HG03135 (cell line): ENCODE results near the gene ARG1.

Experiments used
- ATAC-seq: cut with Tn5 transposase; IDR thresholded peaks from one replicate; pipeline ENCODE4 v1.9.1; 2021; ENCODE audit warnings: mild to moderate bottlenecking, moderate library complexity; ENCODE audit not compliant: unreplicated experiment

The ARG1 gene

DNA sequence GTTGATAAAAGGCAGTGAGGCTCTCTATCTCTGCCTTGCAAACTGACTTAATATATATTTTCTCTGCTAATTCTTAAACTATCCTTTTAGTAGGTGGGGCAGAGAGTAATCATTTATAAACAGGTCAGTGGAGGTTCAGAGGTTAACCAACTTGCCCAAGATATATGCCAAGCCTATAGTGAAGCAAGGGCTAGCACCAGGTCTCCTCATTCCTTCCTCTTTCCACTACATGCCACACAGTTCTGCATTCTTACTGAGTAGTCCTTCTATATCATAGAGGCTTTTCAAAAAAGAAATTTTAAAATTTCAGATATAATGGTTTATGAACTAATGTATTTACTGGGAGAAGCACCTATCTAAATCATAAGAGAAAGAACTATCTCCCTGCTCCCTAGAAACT, 8.5 kb downstream of the ARG1 start:
- no peak for ATAC-seq

DNA sequence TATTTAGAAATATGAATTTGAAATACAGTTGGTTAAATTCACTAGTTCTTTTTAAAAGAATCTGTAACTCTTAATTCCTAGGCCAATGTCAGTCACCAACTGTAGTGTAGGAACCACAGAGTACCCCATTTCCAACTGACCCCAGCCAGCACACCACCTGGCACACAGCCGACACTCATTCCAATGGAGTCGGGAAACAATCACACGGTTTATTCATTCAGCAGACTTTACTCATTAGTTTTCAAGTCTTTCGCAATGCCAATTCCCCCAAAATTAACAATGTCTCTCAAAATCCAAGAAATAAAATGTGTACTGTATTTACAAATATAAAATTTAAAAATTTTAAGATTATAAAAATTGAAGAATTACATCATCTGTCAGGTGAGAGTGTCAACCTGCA, 13.5 kb downstream of the ARG1 start:
- ATAC-seq = no peak

DNA sequence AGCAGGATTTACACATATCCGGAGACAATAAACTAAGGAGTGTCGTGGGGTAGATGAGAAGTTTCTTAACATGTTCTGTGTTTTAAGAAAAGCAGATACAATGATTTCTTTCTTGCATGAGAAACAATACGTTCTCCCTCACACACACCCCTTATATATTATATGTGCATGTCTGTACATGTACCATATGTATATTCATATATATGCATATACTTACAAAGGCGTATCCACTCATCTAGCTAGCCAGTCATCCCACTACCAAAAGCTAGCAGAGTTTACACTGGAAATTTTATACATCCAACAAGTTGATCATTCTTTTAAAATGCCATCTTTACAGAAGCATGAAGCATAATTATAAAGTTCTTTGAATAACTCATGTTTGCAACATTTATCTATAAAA, 14.9 kb downstream of the ARG1 start:
- no peak for ATAC-seq

DNA sequence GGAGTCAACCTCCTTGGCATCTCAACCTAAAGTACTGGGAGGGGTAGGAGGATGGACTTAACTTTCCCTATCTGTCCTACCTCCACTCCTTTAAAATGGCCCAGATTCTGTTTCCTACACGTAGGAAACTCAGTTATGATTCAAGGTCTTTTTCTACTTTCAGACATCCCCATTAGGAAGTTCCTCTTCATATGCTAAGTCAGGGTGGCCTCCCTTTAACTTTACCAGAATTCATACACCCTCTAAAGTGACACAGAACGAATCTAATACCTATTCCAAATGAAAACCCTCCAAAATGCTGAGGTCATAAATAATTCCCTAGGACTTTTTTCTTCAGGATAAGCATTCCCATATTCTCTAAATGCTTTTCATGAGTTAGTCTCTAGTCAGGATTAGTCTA, 15.6 kb downstream of the ARG1 start:
- no peak for ATAC-seq

DNA sequence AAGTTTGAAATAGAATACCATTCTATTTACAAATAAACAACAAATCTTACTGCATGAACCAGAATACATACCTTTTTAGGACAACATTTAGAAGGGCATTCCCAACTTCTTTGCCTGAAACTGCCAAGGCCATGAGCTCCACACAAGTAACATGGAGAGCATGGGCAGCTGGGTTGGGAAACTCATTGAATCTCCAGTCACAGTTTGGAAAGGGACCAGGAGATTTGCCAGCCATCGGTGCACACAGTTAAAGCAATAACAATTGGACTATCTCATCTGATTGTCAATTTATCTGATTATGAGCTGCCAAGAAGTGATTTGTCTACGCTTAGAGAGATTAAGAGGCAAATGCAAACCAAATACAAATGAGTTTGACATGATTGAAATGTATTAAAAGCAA, 19.9 kb downstream of the ARG1 start:
- no peak for ATAC-seq

DNA sequence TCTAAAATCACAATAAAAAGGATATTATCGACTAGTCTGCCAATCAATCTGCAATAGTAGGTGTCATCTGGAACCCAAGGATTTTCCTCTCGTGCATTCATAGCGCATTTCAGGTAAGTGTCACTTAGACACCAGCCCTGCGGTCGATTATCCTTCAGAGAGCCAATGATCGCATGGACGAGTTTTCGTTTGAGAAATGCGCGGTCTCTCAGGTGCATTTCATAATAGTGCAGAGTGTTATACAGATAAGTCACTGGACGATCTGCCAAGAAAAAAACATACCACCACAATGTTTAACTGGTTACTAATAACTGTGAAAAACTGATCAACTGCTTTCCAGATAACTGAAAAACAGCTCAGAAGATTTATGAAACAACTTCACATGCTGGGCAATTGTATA, 21.0 kb downstream of the ARG1 start:
- ATAC-seq = no peak

DNA sequence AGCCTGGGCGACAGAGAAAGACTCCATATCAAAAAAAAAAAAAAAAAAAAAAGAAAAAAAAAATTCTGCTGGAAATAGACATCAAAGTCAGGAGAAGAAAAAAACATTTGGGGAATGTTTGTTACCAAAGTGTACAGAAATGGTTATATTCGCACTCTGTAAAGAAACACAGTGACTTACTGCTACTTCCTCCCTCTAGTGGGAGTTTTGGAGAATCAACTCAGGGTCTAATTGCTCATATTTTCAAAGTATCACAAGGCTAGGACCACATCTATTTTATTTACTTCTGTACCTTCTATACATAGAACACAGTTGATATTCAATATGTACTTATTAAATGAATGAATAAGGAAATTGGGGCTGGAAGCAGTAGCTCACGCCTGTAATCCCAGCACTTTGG, 24.4 kb downstream of the ARG1 start:
- ATAC-seq = no peak

DNA sequence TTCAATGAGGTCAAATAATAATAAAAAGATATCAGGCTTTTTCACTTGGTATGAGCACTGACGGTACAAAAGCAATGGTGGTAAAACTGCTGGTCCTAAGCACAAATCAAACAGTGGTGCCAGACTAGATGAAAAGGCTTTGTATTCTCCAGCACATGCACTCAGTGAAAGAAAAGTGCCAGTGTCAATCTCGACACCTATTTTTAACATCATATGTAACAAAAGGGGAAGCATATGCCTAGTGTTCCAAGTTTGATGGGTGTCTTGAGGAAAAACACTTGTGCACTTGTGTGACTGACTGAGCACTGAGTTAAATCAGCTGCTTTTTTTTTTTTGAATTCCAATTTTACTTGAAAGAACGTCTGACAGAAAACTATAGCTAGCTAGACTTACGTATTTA, 27.7 kb downstream of the ARG1 start:
- no peak for ATAC-seq

DNA sequence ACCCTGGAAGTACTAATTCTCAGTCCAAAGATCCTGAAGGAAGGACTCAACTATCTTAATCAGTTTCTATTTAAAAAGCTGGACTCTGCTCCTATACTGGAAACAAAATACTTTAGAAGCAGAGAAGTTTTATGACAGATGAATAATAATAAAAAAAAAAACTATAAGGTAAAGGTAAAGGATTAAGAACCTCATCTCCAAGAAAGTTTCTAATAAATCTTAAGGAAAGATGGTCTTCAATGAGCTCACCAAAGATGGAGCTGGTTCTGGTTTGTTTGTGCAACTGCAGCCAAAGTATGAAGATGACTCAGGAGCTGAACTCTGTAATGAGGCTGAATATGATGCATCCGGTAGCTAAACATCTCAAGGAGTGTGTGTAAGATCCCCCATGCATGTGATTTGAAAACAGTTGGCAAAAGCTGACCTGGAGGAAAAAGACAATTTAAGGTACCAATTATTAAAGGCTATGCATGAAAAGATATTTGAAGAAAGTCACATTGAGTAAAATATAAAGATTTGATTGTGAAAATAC, 29.8 kb downstream of the ARG1 start:
- ATAC-seq = no peak

DNA sequence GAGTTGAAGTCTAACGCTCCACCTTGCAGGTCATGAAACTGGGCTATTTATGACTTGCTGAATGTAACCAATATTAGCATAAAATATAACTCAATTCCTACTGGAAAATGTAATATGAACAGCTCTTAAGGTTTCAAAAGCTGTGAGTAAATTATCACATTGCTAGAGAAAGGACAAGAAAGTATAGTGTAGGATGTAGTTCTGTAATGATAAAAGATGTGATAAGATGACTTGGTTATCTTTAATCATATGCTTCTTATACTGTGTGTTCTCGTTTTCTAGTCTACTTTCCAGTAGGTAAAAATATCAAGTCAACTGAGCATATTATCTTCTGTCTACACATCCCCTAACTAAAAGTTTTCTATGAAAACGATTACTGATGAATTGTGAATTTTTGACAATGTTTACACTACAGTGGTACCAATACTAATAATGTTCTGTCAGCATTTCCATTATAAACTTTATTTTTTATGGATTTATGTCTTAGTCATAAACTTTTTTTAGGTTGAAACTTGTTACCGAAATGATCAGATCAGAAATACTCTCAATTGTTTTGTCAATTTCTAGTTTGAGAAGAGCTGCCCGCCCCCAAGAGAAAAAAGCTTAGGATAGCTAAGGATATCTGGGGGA, 40.4 kb downstream of the ARG1 start:
- no peak for ATAC-seq

DNA sequence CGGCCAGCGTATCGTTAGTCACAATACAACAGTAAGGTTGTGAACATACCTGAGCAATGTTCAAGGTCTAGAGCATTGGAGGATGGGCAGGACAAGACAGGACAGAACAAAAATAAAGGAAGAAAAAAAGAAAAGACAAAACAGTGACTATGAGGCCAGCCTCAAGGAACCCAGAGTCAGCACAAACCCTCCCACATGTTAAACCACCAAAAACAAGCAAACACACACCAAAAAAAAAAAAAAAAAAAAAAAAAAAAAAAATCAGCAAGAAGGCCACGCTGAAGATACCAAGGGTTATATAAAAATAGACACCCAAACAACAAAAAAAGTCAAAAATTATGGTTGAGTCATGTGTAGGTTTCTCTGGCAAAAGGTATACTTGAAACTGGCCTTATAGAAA, 42.2 kb downstream of the ARG1 start:
- no peak for ATAC-seq

DNA sequence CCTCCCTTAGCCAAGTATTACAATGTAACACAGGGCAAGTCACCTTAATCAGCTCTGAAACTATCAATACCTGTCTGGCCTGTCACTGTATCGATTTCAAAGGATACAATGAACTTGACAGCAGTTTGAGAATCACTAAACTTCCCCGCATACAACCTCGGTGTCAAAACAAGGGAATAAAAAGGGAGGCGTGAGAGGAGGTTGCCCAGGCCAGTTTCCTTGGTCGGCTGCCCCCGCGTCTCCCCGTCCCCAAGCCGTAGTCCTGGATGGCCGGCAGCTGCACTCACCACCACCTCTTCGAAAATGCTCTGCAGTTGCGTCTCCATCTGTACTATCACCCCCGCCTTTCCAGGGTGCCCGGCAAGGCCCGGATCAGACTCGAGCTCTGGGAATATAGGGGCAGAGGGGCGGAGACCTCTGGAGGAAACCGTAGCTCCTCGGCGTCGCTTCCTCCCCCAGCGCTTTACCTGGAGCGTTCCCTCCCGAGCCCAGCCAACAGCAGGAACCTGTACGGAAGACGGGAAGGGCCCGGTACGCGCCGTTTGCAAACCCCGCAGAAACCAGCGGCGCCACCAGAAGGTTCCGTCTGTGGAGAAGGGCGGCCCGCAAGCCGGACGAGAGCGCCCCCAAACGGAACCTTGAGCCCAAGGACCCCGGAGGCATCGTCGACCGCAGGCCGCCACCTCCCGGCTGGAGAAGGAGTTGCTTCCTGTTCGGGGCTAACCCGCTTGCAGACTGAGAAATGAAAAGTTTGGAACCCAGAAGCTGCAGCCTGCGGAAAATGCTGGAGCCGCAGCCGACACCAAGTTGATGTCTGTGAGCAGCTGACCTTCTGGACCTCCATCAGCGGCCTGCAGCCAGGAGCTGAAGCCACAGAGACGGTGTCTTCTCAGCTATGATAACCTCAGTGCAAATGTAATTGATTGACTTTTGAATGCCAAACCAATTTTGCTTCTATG, 55.0 kb downstream of the ARG1 start, which contains the start of gene MED23:
MED23 (minus strand) TSS at position 519 of the 959 bp plus-strand sequence; CDS start at position 326, 193 bp downstream.
- ATAC-seq = peak; percentile 94

DNA sequence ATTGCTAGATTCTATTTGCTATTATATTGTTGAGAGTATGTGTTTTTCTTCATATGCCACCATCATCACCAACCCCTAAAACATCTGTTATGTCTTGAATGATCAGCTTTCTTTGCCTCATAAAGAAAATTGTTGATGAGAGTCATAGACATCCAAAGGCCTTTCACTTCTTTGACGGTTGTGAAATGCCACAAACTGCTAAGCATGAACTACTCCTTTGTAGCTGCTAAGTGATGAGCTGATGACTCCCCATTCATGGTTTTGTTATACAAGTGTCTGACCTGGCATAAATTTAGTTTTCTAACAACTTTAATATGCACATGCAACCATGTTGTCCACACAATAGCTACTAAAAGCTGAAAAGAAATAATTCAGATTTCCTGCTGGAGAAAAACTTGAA, 55.7 kb downstream of the ARG1 start:
- no peak for ATAC-seq

DNA sequence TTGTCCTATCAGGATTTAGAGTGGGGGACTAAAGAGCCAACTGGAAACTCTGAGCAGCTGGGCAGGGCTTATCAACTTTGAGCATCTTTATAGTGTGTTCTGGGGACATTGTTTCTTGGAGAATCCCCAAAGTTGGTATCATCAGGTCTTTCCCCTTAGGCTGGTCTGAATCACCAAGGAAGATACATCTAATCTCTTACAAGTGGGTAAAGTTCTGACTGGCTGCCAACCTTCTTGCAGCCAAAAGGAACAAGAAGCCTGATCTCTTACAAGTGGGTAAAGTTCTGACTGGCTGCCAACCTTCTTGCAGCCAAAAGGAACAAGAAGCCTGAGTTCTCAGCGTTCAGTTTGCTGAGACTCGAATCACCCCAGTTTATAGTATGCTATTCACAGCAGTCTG, 56.6 kb downstream of the ARG1 start:
- no peak for ATAC-seq

DNA sequence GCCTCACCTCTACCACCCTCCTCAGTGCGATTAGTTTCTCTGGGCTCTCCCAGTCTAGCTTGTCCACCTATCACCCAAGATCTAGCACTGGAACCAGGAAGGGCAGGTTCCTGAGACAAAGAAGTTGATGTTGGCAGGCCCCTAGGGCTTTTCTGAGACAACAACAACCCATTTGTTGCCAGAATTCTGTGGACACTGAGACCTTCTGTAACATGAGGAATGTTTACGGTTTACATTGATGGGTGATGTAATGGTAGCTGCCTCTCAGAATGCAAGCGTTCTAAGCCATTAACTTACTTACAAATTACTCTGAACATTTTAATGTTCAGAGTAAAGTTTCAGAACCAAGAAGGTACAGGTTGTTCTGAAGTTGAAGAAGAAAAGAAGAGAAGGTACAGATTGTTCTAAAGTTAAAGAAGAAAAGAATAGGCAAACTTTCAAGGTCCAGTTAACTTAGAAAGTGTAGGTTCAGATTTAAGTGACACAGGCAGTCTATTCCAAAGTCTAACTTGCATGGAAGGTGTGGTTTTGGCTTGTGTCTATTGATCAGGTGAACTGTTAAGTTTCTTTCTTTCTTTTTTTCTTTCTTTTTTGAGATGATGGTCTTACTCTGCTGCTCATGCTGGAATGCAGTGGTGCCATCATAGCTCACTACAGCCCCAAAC, 58.7 kb downstream of the ARG1 start:
- no peak for ATAC-seq
